ENCODE measurements around the gene PCK2. TPM values are rescaled to one million over a fixed set of nuclear protein-coding genes. Genes with fewer than 3 reads are reported as not detected.

PCK2 gene
- total and polyA plus RNA-seq, 2 of the 13 experiments (the other 11 are each of a cell fraction or from before 2014, with no cell fraction given): 129 to 272 TPM

DNA sequence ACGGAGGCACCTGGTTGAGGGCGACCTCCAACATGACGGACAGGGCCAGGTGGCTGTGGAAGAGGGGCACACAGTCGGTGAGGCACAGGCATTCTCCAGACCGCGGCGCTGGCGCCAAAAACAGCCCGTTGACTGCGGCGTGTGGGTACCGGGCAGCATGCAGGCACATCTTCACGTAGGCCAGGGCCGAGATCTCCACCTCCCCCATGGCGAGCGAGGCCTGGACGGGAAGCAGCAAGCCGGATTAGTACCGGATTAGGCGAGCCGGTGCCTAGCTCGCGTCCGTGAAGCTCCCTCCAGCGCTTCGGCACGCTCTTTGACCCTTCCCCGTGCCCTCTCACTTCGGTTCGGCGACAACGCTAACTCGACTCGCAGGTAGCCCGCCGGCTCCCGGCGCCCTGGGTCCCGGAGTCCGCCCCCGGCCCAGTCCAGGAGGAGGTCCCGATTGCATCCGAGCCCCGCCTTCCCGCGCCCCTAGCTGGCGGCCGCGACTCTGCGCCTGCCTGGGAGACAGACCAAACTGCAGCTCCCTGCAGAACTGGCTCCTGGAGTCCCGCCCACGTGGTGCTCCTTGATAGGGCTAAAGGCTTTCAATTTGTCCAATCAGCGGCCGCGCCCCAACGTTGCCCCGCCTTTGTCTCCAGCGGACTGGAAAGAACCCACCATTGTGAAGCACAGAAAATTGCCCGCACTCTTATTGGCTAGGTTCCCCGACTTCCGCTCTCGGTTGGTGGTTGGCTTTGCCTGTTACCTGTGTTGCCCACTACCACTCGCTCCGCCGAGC, 47.2 kb downstream of the PCK2 start, which contains the start of gene EMC9 (continued):
- TF ChIP-seq POLR2AphosphoS2 (IDR thresholded peaks at IDR 0.05; ENCODE audit: low read depth, low read length) (0 out of 2 replicates have a peak, but pooled peaks have one; percentile 3), ZNF660 (CRISPR knock-in tag; IDR thresholded peaks at IDR 0.05; ENCODE audit: borderline replicate concordance, low read depth) (peak; percentile 96; the same call in 1 of the 2 replicates), ATF7 (IDR thresholded peaks at IDR 0.05) (no peak), ATF7 (CRISPR knock-in tag; IDR thresholded peaks at IDR 0.05) (peak; percentile 82), IKZF1 (IDR thresholded peaks at IDR 0.05) (no peak), PRPF4 (IDR thresholded peaks at IDR 0.05; ENCODE audit: low read depth, low read length, poor library complexity, severe bottlenecking) (peak; percentile 92), ZNF550 (CRISPR knock-in tag; IDR thresholded peaks at IDR 0.05; ENCODE audit: borderline replicate concordance) (peak; percentile 99), PTBP1 (IDR thresholded peaks at IDR 0.05; ENCODE audit: low read depth, low read length, poor library complexity, severe bottlenecking) (no peak), SMAD1 (CRISPR knock-in tag; IDR thresholded peaks at IDR 0.05; ENCODE audit: borderline replicate concordance, low read depth) (peak; percentile 71)
- TF ChIP-seq, protein P1, sequence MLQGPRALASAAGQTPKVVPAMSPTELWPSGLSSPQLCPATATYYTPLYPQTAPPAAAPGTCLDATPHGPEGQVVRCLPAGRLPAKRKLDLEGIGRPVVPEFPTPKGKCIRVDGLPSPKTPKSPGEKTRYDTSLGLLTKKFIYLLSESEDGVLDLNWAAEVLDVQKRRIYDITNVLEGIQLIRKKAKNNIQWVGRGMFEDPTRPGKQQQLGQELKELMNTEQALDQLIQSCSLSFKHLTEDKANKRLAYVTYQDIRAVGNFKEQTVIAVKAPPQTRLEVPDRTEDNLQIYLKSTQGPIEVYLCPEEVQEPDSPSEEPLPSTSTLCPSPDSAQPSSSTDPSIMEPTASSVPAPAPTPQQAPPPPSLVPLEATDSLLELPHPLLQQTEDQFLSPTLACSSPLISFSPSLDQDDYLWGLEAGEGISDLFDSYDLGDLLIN (CRISPR knock-in tag; IDR thresholded peaks at IDR 0.05; ENCODE audit: borderline replicate concordance): peak; percentile 97; the same call in 1 of the 2 replicates
- TF ChIP-seq, protein P2, sequence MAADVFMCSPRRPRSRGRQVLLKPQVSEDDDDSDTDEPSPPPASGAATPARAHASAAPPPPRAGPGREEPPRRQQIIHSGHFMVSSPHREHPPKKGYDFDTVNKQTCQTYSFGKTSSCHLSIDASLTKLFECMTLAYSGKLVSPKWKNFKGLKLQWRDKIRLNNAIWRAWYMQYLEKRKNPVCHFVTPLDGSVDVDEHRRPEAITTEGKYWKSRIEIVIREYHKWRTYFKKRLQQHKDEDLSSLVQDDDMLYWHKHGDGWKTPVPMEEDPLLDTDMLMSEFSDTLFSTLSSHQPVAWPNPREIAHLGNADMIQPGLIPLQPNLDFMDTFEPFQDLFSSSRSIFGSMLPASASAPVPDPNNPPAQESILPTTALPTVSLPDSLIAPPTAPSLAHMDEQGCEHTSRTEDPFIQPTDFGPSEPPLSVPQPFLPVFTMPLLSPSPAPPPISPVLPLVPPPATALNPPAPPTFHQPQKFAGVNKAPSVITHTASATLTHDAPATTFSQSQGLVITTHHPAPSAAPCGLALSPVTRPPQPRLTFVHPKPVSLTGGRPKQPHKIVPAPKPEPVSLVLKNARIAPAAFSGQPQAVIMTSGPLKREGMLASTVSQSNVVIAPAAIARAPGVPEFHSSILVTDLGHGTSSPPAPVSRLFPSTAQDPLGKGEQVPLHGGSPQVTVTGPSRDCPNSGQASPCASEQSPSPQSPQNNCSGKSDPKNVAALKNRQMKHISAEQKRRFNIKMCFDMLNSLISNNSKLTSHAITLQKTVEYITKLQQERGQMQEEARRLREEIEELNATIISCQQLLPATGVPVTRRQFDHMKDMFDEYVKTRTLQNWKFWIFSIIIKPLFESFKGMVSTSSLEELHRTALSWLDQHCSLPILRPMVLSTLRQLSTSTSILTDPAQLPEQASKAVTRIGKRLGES (CRISPR knock-in tag; IDR thresholded peaks at IDR 0.05; ENCODE audit: borderline replicate concordance): peak; percentile 33
- TF ChIP-seq, protein P3, sequence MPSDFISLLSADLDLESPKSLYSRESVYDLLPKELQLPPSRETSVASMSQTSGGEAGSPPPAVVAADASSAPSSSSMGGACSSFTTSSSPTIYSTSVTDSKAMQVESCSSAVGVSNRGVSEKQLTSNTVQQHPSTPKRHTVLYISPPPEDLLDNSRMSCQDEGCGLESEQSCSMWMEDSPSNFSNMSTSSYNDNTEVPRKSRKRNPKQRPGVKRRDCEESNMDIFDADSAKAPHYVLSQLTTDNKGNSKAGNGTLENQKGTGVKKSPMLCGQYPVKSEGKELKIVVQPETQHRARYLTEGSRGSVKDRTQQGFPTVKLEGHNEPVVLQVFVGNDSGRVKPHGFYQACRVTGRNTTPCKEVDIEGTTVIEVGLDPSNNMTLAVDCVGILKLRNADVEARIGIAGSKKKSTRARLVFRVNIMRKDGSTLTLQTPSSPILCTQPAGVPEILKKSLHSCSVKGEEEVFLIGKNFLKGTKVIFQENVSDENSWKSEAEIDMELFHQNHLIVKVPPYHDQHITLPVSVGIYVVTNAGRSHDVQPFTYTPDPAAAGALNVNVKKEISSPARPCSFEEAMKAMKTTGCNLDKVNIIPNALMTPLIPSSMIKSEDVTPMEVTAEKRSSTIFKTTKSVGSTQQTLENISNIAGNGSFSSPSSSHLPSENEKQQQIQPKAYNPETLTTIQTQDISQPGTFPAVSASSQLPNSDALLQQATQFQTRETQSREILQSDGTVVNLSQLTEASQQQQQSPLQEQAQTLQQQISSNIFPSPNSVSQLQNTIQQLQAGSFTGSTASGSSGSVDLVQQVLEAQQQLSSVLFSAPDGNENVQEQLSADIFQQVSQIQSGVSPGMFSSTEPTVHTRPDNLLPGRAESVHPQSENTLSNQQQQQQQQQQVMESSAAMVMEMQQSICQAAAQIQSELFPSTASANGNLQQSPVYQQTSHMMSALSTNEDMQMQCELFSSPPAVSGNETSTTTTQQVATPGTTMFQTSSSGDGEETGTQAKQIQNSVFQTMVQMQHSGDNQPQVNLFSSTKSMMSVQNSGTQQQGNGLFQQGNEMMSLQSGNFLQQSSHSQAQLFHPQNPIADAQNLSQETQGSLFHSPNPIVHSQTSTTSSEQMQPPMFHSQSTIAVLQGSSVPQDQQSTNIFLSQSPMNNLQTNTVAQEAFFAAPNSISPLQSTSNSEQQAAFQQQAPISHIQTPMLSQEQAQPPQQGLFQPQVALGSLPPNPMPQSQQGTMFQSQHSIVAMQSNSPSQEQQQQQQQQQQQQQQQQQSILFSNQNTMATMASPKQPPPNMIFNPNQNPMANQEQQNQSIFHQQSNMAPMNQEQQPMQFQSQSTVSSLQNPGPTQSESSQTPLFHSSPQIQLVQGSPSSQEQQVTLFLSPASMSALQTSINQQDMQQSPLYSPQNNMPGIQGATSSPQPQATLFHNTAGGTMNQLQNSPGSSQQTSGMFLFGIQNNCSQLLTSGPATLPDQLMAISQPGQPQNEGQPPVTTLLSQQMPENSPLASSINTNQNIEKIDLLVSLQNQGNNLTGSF (CRISPR knock-in tag; IDR thresholded peaks at IDR 0.05): peak; percentile 95
- TF ChIP-seq, protein P4, sequence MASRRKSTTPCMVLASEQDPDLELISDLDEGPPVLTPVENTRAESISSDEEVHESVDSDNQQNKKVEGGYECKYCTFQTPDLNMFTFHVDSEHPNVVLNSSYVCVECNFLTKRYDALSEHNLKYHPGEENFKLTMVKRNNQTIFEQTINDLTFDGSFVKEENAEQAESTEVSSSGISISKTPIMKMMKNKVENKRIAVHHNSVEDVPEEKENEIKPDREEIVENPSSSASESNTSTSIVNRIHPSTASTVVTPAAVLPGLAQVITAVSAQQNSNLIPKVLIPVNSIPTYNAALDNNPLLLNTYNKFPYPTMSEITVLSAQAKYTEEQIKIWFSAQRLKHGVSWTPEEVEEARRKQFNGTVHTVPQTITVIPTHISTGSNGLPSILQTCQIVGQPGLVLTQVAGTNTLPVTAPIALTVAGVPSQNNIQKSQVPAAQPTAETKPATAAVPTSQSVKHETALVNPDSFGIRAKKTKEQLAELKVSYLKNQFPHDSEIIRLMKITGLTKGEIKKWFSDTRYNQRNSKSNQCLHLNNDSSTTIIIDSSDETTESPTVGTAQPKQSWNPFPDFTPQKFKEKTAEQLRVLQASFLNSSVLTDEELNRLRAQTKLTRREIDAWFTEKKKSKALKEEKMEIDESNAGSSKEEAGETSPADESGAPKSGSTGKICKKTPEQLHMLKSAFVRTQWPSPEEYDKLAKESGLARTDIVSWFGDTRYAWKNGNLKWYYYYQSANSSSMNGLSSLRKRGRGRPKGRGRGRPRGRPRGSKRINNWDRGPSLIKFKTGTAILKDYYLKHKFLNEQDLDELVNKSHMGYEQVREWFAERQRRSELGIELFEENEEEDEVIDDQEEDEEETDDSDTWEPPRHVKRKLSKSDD (CRISPR knock-in tag; IDR thresholded peaks at IDR 0.05; ENCODE audit: low read depth): peak; percentile 94
- TF ChIP-seq, protein P5, sequence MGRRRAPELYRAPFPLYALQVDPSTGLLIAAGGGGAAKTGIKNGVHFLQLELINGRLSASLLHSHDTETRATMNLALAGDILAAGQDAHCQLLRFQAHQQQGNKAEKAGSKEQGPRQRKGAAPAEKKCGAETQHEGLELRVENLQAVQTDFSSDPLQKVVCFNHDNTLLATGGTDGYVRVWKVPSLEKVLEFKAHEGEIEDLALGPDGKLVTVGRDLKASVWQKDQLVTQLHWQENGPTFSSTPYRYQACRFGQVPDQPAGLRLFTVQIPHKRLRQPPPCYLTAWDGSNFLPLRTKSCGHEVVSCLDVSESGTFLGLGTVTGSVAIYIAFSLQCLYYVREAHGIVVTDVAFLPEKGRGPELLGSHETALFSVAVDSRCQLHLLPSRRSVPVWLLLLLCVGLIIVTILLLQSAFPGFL (CRISPR knock-in tag; IDR thresholded peaks at IDR 0.05): no peak
